A549 (cell line): ENCODE measurements around the gene CCDC71. TPM values are rescaled to one million over a fixed set of nuclear protein-coding genes. Genes with fewer than 3 reads are reported as not detected.

ENCODE experiments used
- polyA plus RNA-seq, 4 experiments: library from polyadenylated mRNA; depleted of rRNA in 3 of 4; stranded (reverse); fragments of >200 nt; fragmentation: RNase III in 1 of 4; extraction: RNeasy Plus Mini Kit Qiagen cat#74134 plus additional on column Dnase treatment in 1 of 4; gene quantifications; 2 replicates in 3 of 4; 3 replicates in 1 of 4; pipeline ENCODE4 v1.2.3, GENCODE V29; 2011 to 2017

The CCDC71 gene
- polyA plus RNA-seq, 2 of the 4 experiments (the other 2 are of a cell fraction), result 9.6 to 13.4 TPM

Other genes with a start within 250 kb of the CCDC71 start
- 88.8 and 90.7 TPM in 2 replicates for gene ARIH2, start 247.5 kb downstream of the CCDC71 start, polyA plus RNA-seq (2011; rRNA removed)
- 52.4 to 55.1 TPM (median 54.6 TPM) in 3 replicates for gene ARIH2, start 247.5 kb downstream of the CCDC71 start, polyA plus RNA-seq (2017; fragmentation: RNase III; extraction: RNeasy Plus Mini Kit Qiagen cat#74134 plus additional on column Dnase treatment)
- gene P4HTM, start 176.1 kb downstream of the CCDC71 start, polyA plus RNA-seq (2011; rRNA removed), result 16.4 and 18.9 TPM in 2 replicates
- gene P4HTM, start 176.1 kb downstream of the CCDC71 start, polyA plus RNA-seq (2017; fragmentation: RNase III; extraction: RNeasy Plus Mini Kit Qiagen cat#74134 plus additional on column Dnase treatment), result 12.1 to 14.4 TPM (median 13.8 TPM) in 3 replicates
- gene WDR6, start 158.9 kb downstream of the CCDC71 start, polyA plus RNA-seq (2011; rRNA removed), result 64.2 and 80.5 TPM in 2 replicates
- gene WDR6, start 158.9 kb downstream of the CCDC71 start, polyA plus RNA-seq (2017; fragmentation: RNase III; extraction: RNeasy Plus Mini Kit Qiagen cat#74134 plus additional on column Dnase treatment), result 97.6 to 106 TPM (median 99.6 TPM) in 3 replicates
- gene DALRD3, start 147.8 kb downstream of the CCDC71 start, polyA plus RNA-seq (2011; rRNA removed), result 35.8 and 47.1 TPM in 2 replicates
- 20.1 to 21.4 TPM (median 20.5 TPM) in 3 replicates for gene DALRD3, start 147.8 kb downstream of the CCDC71 start, polyA plus RNA-seq (2017; fragmentation: RNase III; extraction: RNeasy Plus Mini Kit Qiagen cat#74134 plus additional on column Dnase treatment)
- 44.3 and 46.5 TPM in 2 replicates for gene NDUFAF3, start 144.2 kb downstream of the CCDC71 start, polyA plus RNA-seq (2011; rRNA removed)
- gene NDUFAF3, start 144.2 kb downstream of the CCDC71 start, polyA plus RNA-seq (2017; fragmentation: RNase III; extraction: RNeasy Plus Mini Kit Qiagen cat#74134 plus additional on column Dnase treatment), result 68.1 to 76.9 TPM (median 71.4 TPM) in 3 replicates
- 212 and 222 TPM in 2 replicates for gene IMPDH2, start 136.9 kb downstream of the CCDC71 start, polyA plus RNA-seq (2011; rRNA removed)
- 175 to 203 TPM (median 177 TPM) in 3 replicates for gene IMPDH2, start 136.9 kb downstream of the CCDC71 start, polyA plus RNA-seq (2017; fragmentation: RNase III; extraction: RNeasy Plus Mini Kit Qiagen cat#74134 plus additional on column Dnase treatment)
- gene QRICH1, start 72.3 kb downstream of the CCDC71 start, polyA plus RNA-seq (2011; rRNA removed), result 53.8 and 76.2 TPM in 2 replicates
- gene QRICH1, start 72.3 kb downstream of the CCDC71 start, polyA plus RNA-seq (2017; fragmentation: RNase III; extraction: RNeasy Plus Mini Kit Qiagen cat#74134 plus additional on column Dnase treatment), result 40.4 to 47.9 TPM (median 43.6 TPM) in 3 replicates
- gene QARS1, start 61.6 kb downstream of the CCDC71 start, polyA plus RNA-seq (2011; rRNA removed), result 118 and 196 TPM in 2 replicates
- 157 to 166 TPM (median 164 TPM) in 3 replicates for gene QARS1, start 61.6 kb downstream of the CCDC71 start, polyA plus RNA-seq (2017; fragmentation: RNase III; extraction: RNeasy Plus Mini Kit Qiagen cat#74134 plus additional on column Dnase treatment)
- 28.8 and 30.5 TPM in 2 replicates for gene USP19, start 45.5 kb downstream of the CCDC71 start, polyA plus RNA-seq (2011; rRNA removed)
- gene USP19, start 45.5 kb downstream of the CCDC71 start, polyA plus RNA-seq (2017; fragmentation: RNase III; extraction: RNeasy Plus Mini Kit Qiagen cat#74134 plus additional on column Dnase treatment), result 20.1 to 21.6 TPM (median 21.2 TPM) in 3 replicates
- 146 and 238 TPM in 2 replicates for gene LAMB2, start 33.3 kb downstream of the CCDC71 start, polyA plus RNA-seq (2011; rRNA removed)
- gene LAMB2, start 33.3 kb downstream of the CCDC71 start, polyA plus RNA-seq (2017; fragmentation: RNase III; extraction: RNeasy Plus Mini Kit Qiagen cat#74134 plus additional on column Dnase treatment), result 74.5 to 95.5 TPM (median 87.3 TPM) in 3 replicates
- gene KLHDC8B, start 5.3 kb upstream of the CCDC71 start, polyA plus RNA-seq (2011; rRNA removed), result 6.7 and 7.4 TPM in 2 replicates
- gene KLHDC8B, start 5.3 kb upstream of the CCDC71 start, polyA plus RNA-seq (2017; fragmentation: RNase III; extraction: RNeasy Plus Mini Kit Qiagen cat#74134 plus additional on column Dnase treatment), result 7.0 to 9.9 TPM (median 8.9 TPM) in 3 replicates
- 1.9 and 2.0 TPM in 2 replicates for gene C3orf62, start 110.9 kb upstream of the CCDC71 start, polyA plus RNA-seq (2011; rRNA removed)
- gene C3orf62, start 110.9 kb upstream of the CCDC71 start, polyA plus RNA-seq (2017; fragmentation: RNase III; extraction: RNeasy Plus Mini Kit Qiagen cat#74134 plus additional on column Dnase treatment), result 1.5 to 2.0 TPM (median 1.7 TPM) in 3 replicates
- 23.7 and 29.0 TPM in 2 replicates for gene USP4, start 173.7 kb upstream of the CCDC71 start, polyA plus RNA-seq (2011; rRNA removed)
- gene USP4, start 173.7 kb upstream of the CCDC71 start, polyA plus RNA-seq (2017; fragmentation: RNase III; extraction: RNeasy Plus Mini Kit Qiagen cat#74134 plus additional on column Dnase treatment), result 12.9 to 14.4 TPM (median 12.9 TPM) in 3 replicates
- 150 and 157 TPM in 2 replicates for gene GPX1, start 192.0 kb upstream of the CCDC71 start, polyA plus RNA-seq (2011; rRNA removed)
- gene GPX1, start 192.0 kb upstream of the CCDC71 start, polyA plus RNA-seq (2017; fragmentation: RNase III; extraction: RNeasy Plus Mini Kit Qiagen cat#74134 plus additional on column Dnase treatment), result 247 to 301 TPM (median 271 TPM) in 3 replicates
- gene RHOA, start 245.6 kb upstream of the CCDC71 start, polyA plus RNA-seq (2011; rRNA removed), result 332 and 343 TPM in 2 replicates
- gene RHOA, start 245.6 kb upstream of the CCDC71 start, polyA plus RNA-seq (2017; fragmentation: RNase III; extraction: RNeasy Plus Mini Kit Qiagen cat#74134 plus additional on column Dnase treatment), result 549 to 596 TPM (median 587 TPM) in 3 replicates
- 14.8 and 19.9 TPM in 2 replicates for gene TCTA, start 246.1 kb upstream of the CCDC71 start, polyA plus RNA-seq (2011; rRNA removed)
- gene TCTA, start 246.1 kb upstream of the CCDC71 start, polyA plus RNA-seq (2017; fragmentation: RNase III; extraction: RNeasy Plus Mini Kit Qiagen cat#74134 plus additional on column Dnase treatment), result 14.6 to 17.0 TPM (median 15.6 TPM) in 3 replicates